SK-N-SH (cell line): Measurements from ENCODE around the gene RNGTT. TPM values are rescaled to one million over a fixed set of nuclear protein-coding genes. Genes with fewer than 3 reads are reported as not detected.
"Not testable (repeated sequence)": the region's sequence is repeated elsewhere in the genome, so short reads cannot be mapped to it uniquely, and the experiment has no call there.

Experiments
- CTCF ChIA-PET: fragments of 300-600, 350-600 bp; formaldehyde crosslinking; extraction: SDS; loops from one replicate; lab custom pipeline; 2021; lab: Yijun Ruan, JAX
- POLR2A ChIA-PET: fragments of 350-600 bp; sonication (Branson Sonifier 250); formaldehyde crosslinking; extraction: SDS; loops from one replicate; lab custom pipeline; 2020; ENCODE audit warnings: antibody characterized with exemption, inconsistent platforms; lab: Yijun Ruan, JAX
- DNase-seq: peaks from one replicate; pipeline ENCODE4 v3.0.0; 2012
- H2AFZ ChIP-seq: fragments of 200-600 bp; sonication (generic); 2 replicates; pipeline ENCODE4 v1.8.1; 2016; ENCODE audit warnings: antibody characterized with exemption, mild to moderate bottlenecking, low read depth
- H3F3A ChIP-seq: fragments of 200-600 bp; sonication (generic); replicated peaks from 2 replicates; pipeline ENCODE3; 2016; ENCODE audit warnings: antibody characterized with exemption, mild to moderate bottlenecking; ENCODE audit not compliant: insufficient read depth
- H3K27ac ChIP-seq, 2 experiments: fragments of 200-500 bp in 1 of 2; fragments of 200-600 bp in 1 of 2; sonication (Bioruptor generic) in 1 of 2; sonication (generic), shearing (Covaris generic) in 1 of 2; 2 replicates each; pipeline versions ENCODE4 v1.5.1 to v1.6.1; 2014 to 2016; ENCODE audit warnings: low read depth in 2 of 2, inconsistent platforms in 1 of 2, low read length in 1 of 2, mild to moderate bottlenecking in 1 of 2, mixed read lengths in 1 of 2
- H3K27me3 ChIP-seq: fragments of 200-600 bp; sonication (generic), shearing (Covaris generic); 2 replicates; pipeline ENCODE4 v1.6.1; 2016; ENCODE audit warnings: mixed run types; ENCODE audit not compliant: insufficient read depth
- H3K36me3 ChIP-seq, 2 experiments: fragments of 200-500 bp in 1 of 2; fragments of 200-600 bp in 1 of 2; sonication (Bioruptor generic) in 1 of 2; sonication (generic) in 1 of 2; replicated peaks in 1 of 2; 2 replicates each; pipeline versions ENCODE3 to v1.5.1; 2014 to 2016; ENCODE audit warnings: low read length in 1 of 2, mild to moderate bottlenecking in 1 of 2; ENCODE audit not compliant: insufficient read depth in 2 of 2, control insufficient read depth in 1 of 2
- H3K4me1 ChIP-seq, 2 experiments: fragments of 200-500 bp in 1 of 2; fragments of 200-600 bp in 1 of 2; sonication (Bioruptor generic) in 1 of 2; sonication (generic), shearing (Covaris generic) in 1 of 2; 2 replicates each; pipeline versions ENCODE4 v1.5.1 to v1.6.1; 2014 to 2016; ENCODE audit warnings: low read depth in 1 of 2, low read length in 1 of 2, mixed run types in 1 of 2; ENCODE audit not compliant: insufficient read depth in 2 of 2, control insufficient read depth in 1 of 2
- H3K4me2 ChIP-seq: fragments of 200-600 bp; sonication (generic), shearing (Covaris generic); 2 replicates; pipeline ENCODE4 v1.6.1; 2017; ENCODE audit warnings: mixed run types
- H3K4me3 ChIP-seq, 2 experiments: fragments of 200-500 bp in 1 of 2; fragments of 200-600 bp in 1 of 2; sonication (Bioruptor generic) in 1 of 2; sonication (generic), shearing (Covaris generic) in 1 of 2; 2 replicates each; pipeline versions ENCODE4 v1.5.1 to v1.8.1; 2014 to 2016; ENCODE audit warnings: low read depth in 2 of 2, inconsistent platforms in 1 of 2, low read length in 1 of 2, mild to moderate bottlenecking in 1 of 2, mixed read lengths in 1 of 2, moderate library complexity in 1 of 2
- H3K79me2 ChIP-seq: fragments of 200-600 bp; sonication (generic); 2 replicates; pipeline ENCODE4 v1.8.1; 2017; ENCODE audit warnings: mild to moderate bottlenecking; ENCODE audit not compliant: insufficient read depth
- H3K9ac ChIP-seq: fragments of 200-600 bp; sonication (generic); 2 replicates; pipeline ENCODE4 v1.6.1; 2017; ENCODE audit warnings: mixed run types
- H3K9me2 ChIP-seq: fragments of 200-600 bp; sonication (generic); 2 replicates; pipeline ENCODE4 v1.6.1; 2017; ENCODE audit warnings: mixed run types
- H3K9me3 ChIP-seq: fragments of 200-600 bp; sonication (generic); 2 replicates; pipeline ENCODE4 v1.6.1; 2017; ENCODE audit warnings: mixed run types, mild to moderate bottlenecking, moderate library complexity
- H4K20me1 ChIP-seq: fragments of 200-600 bp; sonication (generic); 2 replicates; pipeline ENCODE4 v1.6.1; 2017; ENCODE audit warnings: mild to moderate bottlenecking, mixed run types; ENCODE audit not compliant: insufficient read depth
- CTCF ChIP-seq: fragments of 200-600 bp; sonication (generic); IDR thresholded peaks from 2 replicates; pipeline ENCODE4 v1.6.1; 2017; ENCODE audit warnings: antibody characterized with exemption, mild to moderate bottlenecking, moderate library complexity
- ELF1 ChIP-seq: IDR thresholded peaks from 2 replicates; pipeline ENCODE4 v1.4.0; 2012
- FOSL2 ChIP-seq: IDR thresholded peaks from 2 replicates; pipeline ENCODE4 v1.4.0; 2012; ENCODE audit warnings: low read depth, mild to moderate bottlenecking, moderate library complexity, borderline replicate concordance
- FOXJ3 ChIP-seq: sonication (generic); formaldehyde crosslinking; IDR thresholded peaks from 2 replicates; pipeline ENCODE4 v1.5.1; 2020; ENCODE audit warnings: mild to moderate bottlenecking, missing genetic modification reagents
- GATA2 ChIP-seq: sonication (generic); formaldehyde crosslinking; IDR thresholded peaks from 2 replicates; pipeline ENCODE4 v1.5.0; 2020; ENCODE audit warnings: mild to moderate bottlenecking, missing genetic modification reagents
- MAX ChIP-seq: IDR thresholded peaks from 2 replicates; pipeline ENCODE4 v1.4.0; 2012; ENCODE audit warnings: low read depth
- MXI1 ChIP-seq: IDR thresholded peaks from 2 replicates; pipeline ENCODE4 v1.6.1; 2012; ENCODE audit warnings: mild to moderate bottlenecking, low read depth, low read length, improper control_type of control experiment
- NFIC ChIP-seq: IDR thresholded peaks from 2 replicates; pipeline ENCODE4 v1.4.0; 2012; ENCODE audit warnings: borderline replicate concordance
- POLR2AphosphoS5 ChIP-seq: IDR thresholded peaks from 2 replicates; pipeline ENCODE4 v1.6.1; 2012; ENCODE audit warnings: low read depth, low read length
- RAD21 ChIP-seq: IDR thresholded peaks from 2 replicates; pipeline ENCODE4 v1.6.1; 2012; ENCODE audit warnings: mild to moderate bottlenecking, low read length
- REST ChIP-seq: IDR thresholded peaks from 2 replicates; pipeline ENCODE4 v1.6.1; 2012; ENCODE audit warnings: mild to moderate bottlenecking, low read depth, low read length, moderate library complexity
- SMC3 ChIP-seq: IDR thresholded peaks from 2 replicates; pipeline ENCODE4 v1.6.1; 2012; ENCODE audit warnings: low read depth, low read length, improper control_type of control experiment
- TAF1 ChIP-seq: IDR thresholded peaks from 2 replicates; pipeline ENCODE4 v1.6.1; 2012; ENCODE audit warnings: low read depth, mild to moderate bottlenecking, low read length, moderate library complexity, borderline replicate concordance
- TEAD4 ChIP-seq: IDR thresholded peaks from 2 replicates; pipeline ENCODE4 v1.4.0; 2012; ENCODE audit warnings: mild to moderate bottlenecking, borderline replicate concordance; ENCODE audit not compliant: insufficient read depth
- WGBS: methylation state at CpG from one replicate; pipeline ENCODE4 v1.1.6; 2017; ENCODE audit warnings: low lambda C conversion rate; 5-methylcytosine and 5-hydroxymethylcytosine counted together
- polyA plus RNA-seq, 3 experiments: library from polyadenylated mRNA; depleted of rRNA; stranded (reverse); fragments of >200 nt; gene quantifications; 2 replicates each; pipeline ENCODE4 v1.2.3, GENCODE V29; 2012

The RNGTT gene
- polyA plus RNA-seq, 1 of the 3 experiments (the other 2 are of a cell fraction): 3.3 TPM

GRCh38 chr6:88780714-88781389, 182.6 kb downstream of the RNGTT start:
- H3K36me3 ChIP-seq: peaks cover 0 to 2% of the 10 kb centered on the region in 2 experiments
- no peak overlapping the region for H3K4me2 ChIP-seq
- no peak overlapping the region for H3K9ac ChIP-seq
- no peaks in the 10 kb centered on the region for H3K27me3 ChIP-seq
- no peak overlapping the region; a peak in 1 of 4 replicates for H3K4me3 ChIP-seq
- peak; percentile 31 for DNase-seq
- no peaks in the 10 kb centered on the region for H3K4me1 ChIP-seq
- no peak overlapping the region; the same call in 1 of the 2 replicates for H2AFZ ChIP-seq
- peak; percentile 85 for TF ChIP-seq CTCF
- TF ChIP-seq POLR2AphosphoS5: no peak
- 0 out of 2 replicates have a peak, but pooled peaks have one; percentile 7 for TF ChIP-seq NFIC
- peak; percentile 78 for TF ChIP-seq RAD21
- TF ChIP-seq SMC3: peak; percentile 64
- no peak for TF ChIP-seq GATA2 (CRISPR knock-in tag)
- TF ChIP-seq MXI1: no peak
- TF ChIP-seq, all 33 proteins: peak for 4
- POLR2A ChIA-PET: no interaction called here
- Histone ChIP-seq H3K27ac (no peak overlapping the region), H4K20me1 (no peaks in the 10 kb centered on the region), H3K79me2 (no peaks in the 10 kb centered on the region), H3K9me2 (no peaks in the 10 kb centered on the region; the same call in none of the 2 replicates), H3F3A (no peaks in the 10 kb centered on the region), H3K9me3 (no peaks in the 10 kb centered on the region)
- CTCF ChIA-PET: interaction anchor here (0.6 to 2.9 kb wide), 19 partner anchors 10 to 904 kb away, joined by 3 to 18 read pairs (median 4); partner anchors contain the start of gene RNGTT
- WGBS: 51% methylated on average over 5 of the region's 5 CpGs

- no peaks in the 10 kb centered on the region for H4K20me1 ChIP-seq
- 89% methylated on average over 8 of the region's 8 CpGs for WGBS
- H3K9me3 ChIP-seq: no peaks in the 10 kb centered on the region
- peaks cover 2 to 6% of the 10 kb centered on the region in 2 experiments for H3K36me3 ChIP-seq
- no peaks in the 10 kb centered on the region for H3K79me2 ChIP-seq
- POLR2A ChIA-PET: no interaction called here
- H3K27ac ChIP-seq: no peak overlapping the region
- DNase-seq: no peak
- H3K4me1 ChIP-seq: no peaks in the 10 kb centered on the region
- H2AFZ ChIP-seq: no peak overlapping the region
- CTCF ChIA-PET: no interaction called here
- no peak overlapping the region for H3K9ac ChIP-seq
- no peak overlapping the region for H3K4me2 ChIP-seq
- no peak for TF ChIP-seq GATA2 (CRISPR knock-in tag)
- no peak for TF ChIP-seq TEAD4
- TF ChIP-seq RAD21: no peak
- no peak for TF ChIP-seq ELF1
- TF ChIP-seq FOSL2: no peak
- TF ChIP-seq FOXJ3: no peak
- TF ChIP-seq REST: no peak
- no peak for TF ChIP-seq TAF1
- no peak for TF ChIP-seq MAX
- TF ChIP-seq SMC3: no peak
- no peaks in the 10 kb centered on the region for H3F3A ChIP-seq
- H3K9me2 ChIP-seq: no peaks in the 10 kb centered on the region; the same call in none of the 2 replicates
- no peaks in the 10 kb centered on the region for H3K27me3 ChIP-seq
- no peak overlapping the region for H3K4me3 ChIP-seq
Observed at GRCh38 chr6:88775866-88776571, 187.4 kb downstream of the RNGTT start.

GRCh38 chr6:88768114-88768513, 195.3 kb downstream of the RNGTT start:
- CTCF ChIA-PET: interaction anchor here (1.3 kb wide), 1 partner anchor 838 kb away, joined by 3 read pairs; no protein-coding TSS in a partner anchor
- H2AFZ ChIP-seq, H4K20me1 ChIP-seq, H3K9ac ChIP-seq, H3K9me2 ChIP-seq, H3K27me3 ChIP-seq, H3F3A ChIP-seq, H3K27ac ChIP-seq, H3K79me2 ChIP-seq, H3K4me1 ChIP-seq, DNase-seq, H3K9me3 ChIP-seq, H3K36me3 ChIP-seq, H3K4me3 ChIP-seq, POLR2A ChIA-PET, H3K4me2 ChIP-seq: not testable (repeated sequence)
- 97% methylated on average over 2 of the region's 2 CpGs for WGBS
